H1 (cell line): ENCODE measurements around the gene DCAF4. TPM values are rescaled to one million over a fixed set of nuclear protein-coding genes. Genes with fewer than 3 reads are reported as not detected.

Source experiments
- CBX8 ChIP-seq: fragments of 300-800, 300-1000 bp; sonication (generic); IDR thresholded peaks from 2 replicates; pipeline ENCODE4 v1.7.1; 2016; ENCODE audit warnings: low read depth, low read length, borderline replicate concordance
- HDAC2 ChIP-seq, 2 experiments: fragments of 300-600 bp in 1 of 2; sonication (generic) in 1 of 2; IDR thresholded peaks; 2 replicates each; pipeline ENCODE4 v1.6.1; 2011 to 2012; ENCODE audit warnings: low read depth in 2 of 2, low read length in 2 of 2, mild to moderate bottlenecking in 2 of 2, moderate library complexity in 2 of 2, borderline replicate concordance in 1 of 2, inconsistent platforms in 1 of 2
- RFX5 ChIP-seq: IDR thresholded peaks from 2 replicates; pipeline ENCODE4 v1.6.1; 2011; ENCODE audit warnings: low read depth, low read length, improper control_type of control experiment, borderline replicate concordance
- polyA plus RNA-seq, 7 experiments: library from polyadenylated mRNA; depleted of rRNA in 3 of 7; stranded (reverse) in 5 of 7; unstranded in 2 of 7; fragments of >200 nt in 5 of 7; fragments of 200-250 nt in 2 of 7; gene quantifications; 1 replicate in 5 of 7; 2 replicates in 1 of 7; 4 replicates in 1 of 7; pipeline versions ENCODE4 v1.2.1 to v1.2.3, GENCODE V29; 2011 to 2013; ENCODE audit warnings: missing spikeins in 2 of 7, mixed read lengths in 2 of 7
- total RNA-seq: library from RNA; stranded (reverse); fragmentation: NEBNext Ultra II Directional; extraction: Animal tissue kit (Norgen Biotek cat#: 25700); gene quantifications from 2 replicates; pipeline ENCODE4 v1.2.1, GENCODE V29; 2021

Gene DCAF4
- total and polyA plus RNA-seq, 2 of the 8 experiments (the other 6 are each of a cell fraction or from before 2014, with no cell fraction given), result 17.0 to 21.1 TPM

DNA sequence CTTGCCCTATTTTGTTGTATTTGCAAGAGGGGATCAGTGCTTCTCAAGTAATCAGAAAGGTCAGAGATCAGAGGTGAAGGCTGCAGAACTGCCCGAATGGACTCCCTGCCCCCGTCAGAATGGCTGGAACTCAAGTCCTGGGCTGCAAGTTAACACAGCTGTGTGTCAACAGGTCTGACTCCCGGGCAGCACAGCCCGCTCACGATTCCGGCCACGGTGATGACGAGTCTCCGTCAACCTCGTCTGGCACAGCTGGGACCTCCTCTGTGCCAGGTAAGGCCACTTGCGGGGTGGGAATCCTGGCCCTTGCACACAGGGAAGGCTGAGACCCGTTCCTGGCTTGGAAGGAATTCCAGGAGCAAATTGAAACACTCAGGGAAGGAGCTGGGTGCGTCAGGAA, 13.4 kb downstream of the DCAF4 start (continued):
- no peak for TF ChIP-seq CBX8
- no peak for TF ChIP-seq RFX5
- no peak for TF ChIP-seq HDAC2 (IDR thresholded peaks at IDR 0.05; ENCODE audit: borderline replicate concordance in 1 of 2, low read depth in 2 of 2, low read length in 2 of 2)
